ENCODE results near the gene TYW1B.
"Not testable (repeated sequence)": the region's sequence is repeated elsewhere in the genome, so short reads cannot be mapped to it uniquely, and the experiment has no call there.

TYW1B gene

DNA sequence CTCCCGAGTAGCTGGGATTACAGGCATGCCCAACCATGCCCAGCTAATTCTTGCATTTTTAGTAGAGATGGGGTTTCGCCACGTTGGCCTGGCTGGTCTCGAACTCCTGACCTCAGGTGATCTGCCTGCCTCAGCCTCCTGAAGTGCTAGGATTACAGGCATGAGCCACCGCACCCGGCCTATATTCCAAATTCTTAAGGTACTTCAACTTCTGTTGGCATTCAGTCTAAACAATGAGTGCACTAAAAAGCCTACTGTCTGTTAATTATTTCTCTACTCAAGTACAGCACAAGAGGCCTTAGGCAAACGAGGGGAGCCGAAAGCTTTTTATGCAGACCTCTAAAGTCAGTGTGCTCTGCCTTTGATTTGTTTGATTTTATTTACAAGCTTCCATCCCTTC, 243.4 kb downstream of the TYW1B start:
- not testable (repeated sequence) for H3K4me1 ChIP-seq (ENCODE audit: control insufficient read depth, insufficient read depth, low read length); H3K36me3 ChIP-seq (ENCODE audit: control insufficient read depth, insufficient read depth, low read length); H3K9ac ChIP-seq (ENCODE audit: low read length); H3K27ac ChIP-seq (ENCODE audit: low read depth, low read length); H3K9me3 ChIP-seq (ENCODE audit: control insufficient read depth, insufficient read depth, low read depth, low read length); H3K27me3 ChIP-seq (ENCODE audit: control insufficient read depth, insufficient read depth, low read length); H3K4me3 ChIP-seq (ENCODE audit: low read depth, low read length)

DNA sequence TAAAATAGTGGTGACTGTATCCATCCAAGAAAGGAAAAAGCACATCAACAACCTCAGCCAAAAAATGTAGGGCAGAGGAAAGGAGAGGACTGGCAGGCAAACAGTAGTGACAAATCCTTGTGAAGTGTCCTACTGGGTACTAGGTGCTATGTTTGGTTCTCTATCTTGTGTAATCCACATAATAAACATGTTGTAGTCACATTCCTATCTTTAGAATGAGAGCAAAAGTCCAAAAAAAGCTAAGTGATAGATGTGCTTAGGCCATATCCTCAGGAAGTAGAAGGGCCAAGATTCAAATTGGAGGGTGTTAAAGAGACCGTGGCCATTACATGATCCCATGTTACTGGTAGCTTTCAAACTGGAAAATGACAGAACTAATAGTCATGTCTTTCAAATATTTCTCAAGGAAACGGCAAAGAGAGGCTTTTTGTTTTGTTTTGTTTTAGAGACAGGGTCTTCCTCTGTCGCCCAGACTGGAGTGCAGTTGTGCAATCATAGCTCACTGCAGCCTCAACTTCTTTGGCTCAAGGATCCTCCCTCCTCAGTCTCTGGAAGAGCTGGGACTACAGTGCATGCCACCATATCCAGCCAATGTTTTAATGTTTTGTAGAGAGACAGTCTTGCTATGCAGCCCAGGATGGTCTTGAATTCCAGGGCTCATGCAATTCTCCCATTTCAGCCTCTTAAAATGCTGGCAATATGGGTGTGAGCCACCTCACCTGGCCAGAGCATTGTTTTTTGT, 244.2 kb downstream of the TYW1B start:
- not testable (repeated sequence) for H3K27me3 ChIP-seq (ENCODE audit: control insufficient read depth, insufficient read depth, low read length); H3K9ac ChIP-seq (ENCODE audit: low read length); H3K36me3 ChIP-seq (ENCODE audit: control insufficient read depth, insufficient read depth, low read length); H3K4me3 ChIP-seq (ENCODE audit: low read depth, low read length); H3K4me1 ChIP-seq (ENCODE audit: control insufficient read depth, insufficient read depth, low read length); H3K27ac ChIP-seq (ENCODE audit: low read depth, low read length); H3K9me3 ChIP-seq (ENCODE audit: control insufficient read depth, insufficient read depth, low read depth, low read length)

DNA sequence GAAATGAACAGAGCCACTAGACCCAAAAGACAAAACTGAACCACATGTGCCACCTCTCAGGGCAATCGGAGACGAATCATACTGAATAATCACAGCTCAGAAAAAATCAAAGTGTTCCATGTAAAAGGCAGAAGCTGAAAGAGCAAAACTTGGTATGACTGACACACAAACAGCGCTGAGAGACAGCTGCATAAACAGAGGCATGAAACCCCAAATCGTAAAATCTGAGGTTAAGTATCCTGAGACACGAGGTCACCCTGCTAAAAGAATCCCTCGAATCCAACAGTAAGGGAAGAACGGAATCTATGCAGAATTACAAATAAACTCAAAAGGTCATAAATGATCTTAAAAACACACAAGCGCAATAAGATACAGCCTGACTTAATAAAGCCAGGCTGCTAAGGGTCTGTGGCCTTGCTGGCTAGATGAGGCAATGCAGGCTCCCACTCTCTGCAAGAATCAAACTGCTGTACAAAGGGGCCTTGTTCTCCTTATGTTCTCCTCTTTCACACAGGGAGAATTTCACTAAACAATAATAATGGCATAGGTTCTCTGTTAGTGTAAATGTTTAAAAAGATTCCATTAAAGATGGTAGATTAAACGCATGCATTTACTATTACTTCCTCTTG, 247.7 kb downstream of the TYW1B start:
- not testable (repeated sequence) for H3K4me1 ChIP-seq (ENCODE audit: control insufficient read depth, insufficient read depth, low read length); H3K9ac ChIP-seq (ENCODE audit: low read length); H3K9me3 ChIP-seq (ENCODE audit: control insufficient read depth, insufficient read depth, low read depth, low read length); H3K36me3 ChIP-seq (ENCODE audit: control insufficient read depth, insufficient read depth, low read length); H3K4me3 ChIP-seq (ENCODE audit: low read depth, low read length); H3K27ac ChIP-seq (ENCODE audit: low read depth, low read length); H3K27me3 ChIP-seq (ENCODE audit: control insufficient read depth, insufficient read depth, low read length)

DNA sequence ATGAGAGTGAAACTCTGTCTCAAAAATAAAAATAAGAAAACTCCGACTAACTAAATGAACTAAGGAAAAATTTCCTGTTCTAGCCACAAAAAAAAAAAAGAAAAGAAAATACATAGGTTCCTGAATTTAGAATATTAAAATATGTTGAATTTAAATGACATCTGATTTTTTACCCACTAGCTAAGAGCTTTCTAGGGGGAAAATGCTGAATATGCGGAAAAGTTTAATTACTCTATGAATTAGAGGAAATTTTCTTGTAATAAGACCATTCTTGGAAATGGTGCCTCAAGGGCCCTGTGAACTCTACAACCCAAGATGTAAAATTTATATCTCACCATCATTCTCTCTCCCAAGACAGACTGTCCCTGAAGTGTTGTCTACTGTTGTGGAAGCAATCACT, 250.9 kb downstream of the TYW1B start:
- Histone ChIP-seq H3K4me1 (ENCODE audit: control insufficient read depth, insufficient read depth, low read length) (no peaks in the 10 kb centered on the region), H3K4me3 (ENCODE audit: low read depth, low read length) (no peak overlapping the region), H3K36me3 (ENCODE audit: control insufficient read depth, insufficient read depth, low read length) (no peaks in the 10 kb centered on the region), H3K27ac (ENCODE audit: low read depth, low read length) (no peak overlapping the region), H3K9me3 (ENCODE audit: control insufficient read depth, insufficient read depth, low read depth, low read length) (no peaks in the 10 kb centered on the region), H3K9ac (ENCODE audit: low read length) (no peak overlapping the region), H3K27me3 (ENCODE audit: control insufficient read depth, insufficient read depth, low read length) (no peaks in the 10 kb centered on the region)

DNA sequence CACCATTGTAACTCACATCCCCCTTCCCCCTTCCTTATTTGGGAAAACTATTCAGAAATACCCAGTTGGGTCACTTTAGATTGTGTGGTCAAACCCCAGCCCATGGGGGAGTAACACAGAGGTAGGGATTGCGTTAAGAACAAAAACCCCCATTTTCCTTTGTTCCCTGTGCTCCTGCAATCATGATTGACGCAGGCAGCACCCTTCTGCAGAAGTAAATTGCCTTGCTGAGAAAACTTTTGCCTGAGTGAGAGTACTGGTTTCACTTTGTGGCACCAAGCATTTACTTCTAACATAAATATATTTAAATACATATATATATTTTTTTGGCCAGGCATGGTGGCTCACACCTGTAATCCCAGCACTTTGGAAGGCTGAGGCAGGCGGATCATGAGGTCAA, 266.0 kb downstream of the TYW1B start:
- H3K9ac ChIP-seq (ENCODE audit: low read length); H3K36me3 ChIP-seq (ENCODE audit: control insufficient read depth, insufficient read depth, low read length); H3K27me3 ChIP-seq (ENCODE audit: control insufficient read depth, insufficient read depth, low read length); H3K4me3 ChIP-seq (ENCODE audit: low read depth, low read length); H3K4me1 ChIP-seq (ENCODE audit: control insufficient read depth, insufficient read depth, low read length); H3K27ac ChIP-seq (ENCODE audit: low read depth, low read length): not testable (repeated sequence)
- H3K9me3 ChIP-seq (ENCODE audit: control insufficient read depth, insufficient read depth, low read depth, low read length), result peaks cover 15% of the 10 kb centered on the region

DNA sequence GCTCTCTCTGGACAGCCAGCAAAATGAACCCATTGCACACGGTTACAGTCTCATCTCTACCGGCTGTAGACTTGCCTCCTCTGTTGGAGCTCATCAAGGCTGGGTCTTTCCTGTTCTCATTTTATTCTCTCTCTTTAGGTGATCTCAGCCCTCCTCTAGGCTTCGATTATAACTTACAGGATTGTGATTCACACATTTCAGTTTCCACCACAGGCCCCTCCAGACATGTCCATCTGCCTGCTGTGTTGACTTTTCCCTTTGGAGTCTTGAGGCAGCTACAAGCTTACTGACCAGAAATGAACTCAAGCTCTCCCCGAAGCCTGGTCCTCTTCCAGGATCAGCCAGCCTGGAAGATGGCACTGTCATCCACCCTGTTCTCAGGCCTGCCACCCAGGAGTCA, 268.5 kb downstream of the TYW1B start:
- H3K9me3 ChIP-seq (ENCODE audit: control insufficient read depth, insufficient read depth, low read depth, low read length), result peaks cover 15% of the 10 kb centered on the region
- H3K9ac ChIP-seq (ENCODE audit: low read length); H3K4me1 ChIP-seq (ENCODE audit: control insufficient read depth, insufficient read depth, low read length); H3K36me3 ChIP-seq (ENCODE audit: control insufficient read depth, insufficient read depth, low read length); H3K27me3 ChIP-seq (ENCODE audit: control insufficient read depth, insufficient read depth, low read length); H3K4me3 ChIP-seq (ENCODE audit: low read depth, low read length); H3K27ac ChIP-seq (ENCODE audit: low read depth, low read length): not testable (repeated sequence)

DNA sequence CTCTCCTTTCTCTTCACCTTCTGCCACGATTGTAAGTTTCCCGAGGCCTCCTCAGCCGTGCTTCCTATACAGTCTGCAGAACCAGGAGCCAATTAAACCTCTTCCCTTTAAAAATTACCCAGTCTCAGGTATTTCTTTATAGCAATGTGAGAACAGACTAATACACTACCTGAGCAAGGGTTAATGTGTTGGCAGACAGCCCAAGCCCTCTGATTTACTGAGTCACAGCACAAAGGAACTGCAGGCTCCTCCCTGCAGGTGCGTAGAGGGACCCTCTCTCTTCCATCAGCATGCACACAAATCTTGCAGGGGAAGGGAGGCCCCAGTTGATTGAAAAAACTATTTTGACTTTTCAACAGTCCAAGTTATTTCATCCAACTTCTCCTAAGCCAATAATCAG, 271.3 kb downstream of the TYW1B start:
- H3K9me3 ChIP-seq (ENCODE audit: control insufficient read depth, insufficient read depth, low read depth, low read length), result not testable (repeated sequence)

DNA sequence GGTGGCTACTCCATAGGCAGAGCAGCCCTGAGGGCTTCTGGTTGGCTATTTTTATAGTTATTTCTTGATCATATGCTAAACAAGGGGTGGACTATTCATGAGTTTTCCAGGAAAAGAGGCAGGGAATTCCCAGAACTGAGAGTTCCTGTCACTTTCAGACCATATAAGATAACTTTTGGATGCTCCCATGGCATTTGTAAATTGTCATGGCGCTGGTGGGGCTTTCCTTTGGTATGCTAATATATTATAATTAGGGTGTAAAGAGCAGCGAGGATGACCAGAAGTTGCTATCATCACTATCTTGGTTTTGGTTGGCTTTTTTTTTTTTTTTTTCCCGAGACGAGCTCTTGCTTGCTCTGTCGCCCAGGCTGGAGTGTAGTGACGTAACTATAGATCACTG, 272.8 kb downstream of the TYW1B start:
- H3K27ac ChIP-seq (ENCODE audit: low read depth, low read length), result not testable (repeated sequence)

More for the DNA sequence above, 271.3 kb downstream of the TYW1B start:
- not testable (repeated sequence) for H3K4me3 ChIP-seq (ENCODE audit: low read depth, low read length); H3K27me3 ChIP-seq (ENCODE audit: control insufficient read depth, insufficient read depth, low read length); H3K36me3 ChIP-seq (ENCODE audit: control insufficient read depth, insufficient read depth, low read length); H3K4me1 ChIP-seq (ENCODE audit: control insufficient read depth, insufficient read depth, low read length); H3K9ac ChIP-seq (ENCODE audit: low read length); H3K27ac ChIP-seq (ENCODE audit: low read depth, low read length)

DNA sequence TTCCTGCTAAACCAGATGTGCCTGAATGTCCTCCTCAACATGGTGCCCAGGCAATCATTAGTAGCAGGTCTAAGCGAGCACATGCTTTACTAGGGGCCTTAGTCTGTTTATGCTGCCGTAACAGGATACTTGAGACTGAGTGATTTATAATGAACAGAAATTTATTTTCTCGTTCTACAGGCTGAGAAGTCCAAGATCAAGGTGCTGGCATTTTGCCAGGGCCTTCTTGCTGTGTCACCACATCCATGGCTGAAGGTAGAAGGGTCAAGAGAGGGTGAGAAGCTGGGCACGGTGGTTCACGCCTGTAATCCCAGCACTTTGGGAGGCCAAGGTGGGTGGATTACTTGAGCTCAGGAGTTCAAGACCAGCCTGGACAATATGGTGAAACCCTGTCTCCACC, 273.6 kb downstream of the TYW1B start:
- H3K4me1 ChIP-seq (ENCODE audit: control insufficient read depth, insufficient read depth, low read length); H3K9me3 ChIP-seq (ENCODE audit: control insufficient read depth, insufficient read depth, low read depth, low read length); H3K27ac ChIP-seq (ENCODE audit: low read depth, low read length); H3K9ac ChIP-seq (ENCODE audit: low read length); H3K27me3 ChIP-seq (ENCODE audit: control insufficient read depth, insufficient read depth, low read length); H3K36me3 ChIP-seq (ENCODE audit: control insufficient read depth, insufficient read depth, low read length); H3K4me3 ChIP-seq (ENCODE audit: low read depth, low read length): not testable (repeated sequence)

More for the DNA sequence above, 272.8 kb downstream of the TYW1B start:
- H3K9ac ChIP-seq (ENCODE audit: low read length); H3K9me3 ChIP-seq (ENCODE audit: control insufficient read depth, insufficient read depth, low read depth, low read length); H3K36me3 ChIP-seq (ENCODE audit: control insufficient read depth, insufficient read depth, low read length); H3K4me3 ChIP-seq (ENCODE audit: low read depth, low read length); H3K27me3 ChIP-seq (ENCODE audit: control insufficient read depth, insufficient read depth, low read length); H3K4me1 ChIP-seq (ENCODE audit: control insufficient read depth, insufficient read depth, low read length): not testable (repeated sequence)

DNA sequence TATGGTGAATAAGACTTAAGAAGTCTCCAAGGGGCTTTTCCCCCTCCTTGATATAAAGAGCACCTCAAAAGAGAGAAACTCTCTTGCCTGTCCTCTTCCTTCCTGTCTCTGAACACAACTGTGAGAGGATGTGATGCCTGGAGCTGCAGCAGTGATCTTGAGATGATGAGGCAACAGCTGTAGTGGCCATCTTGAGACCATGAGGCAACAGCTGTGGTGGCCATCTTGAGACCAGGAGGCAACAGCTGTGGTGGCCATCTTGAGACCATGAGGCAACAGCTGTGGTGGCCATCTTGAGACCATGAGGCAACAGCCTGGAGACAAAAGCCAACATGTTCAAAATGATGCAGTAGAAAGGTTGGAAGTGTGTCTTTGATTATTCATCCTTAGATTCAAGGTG, 277.5 kb downstream of the TYW1B start:
- H3K27ac ChIP-seq (ENCODE audit: low read depth, low read length); H3K9ac ChIP-seq (ENCODE audit: low read length); H3K36me3 ChIP-seq (ENCODE audit: control insufficient read depth, insufficient read depth, low read length); H3K27me3 ChIP-seq (ENCODE audit: control insufficient read depth, insufficient read depth, low read length); H3K9me3 ChIP-seq (ENCODE audit: control insufficient read depth, insufficient read depth, low read depth, low read length); H3K4me1 ChIP-seq (ENCODE audit: control insufficient read depth, insufficient read depth, low read length); H3K4me3 ChIP-seq (ENCODE audit: low read depth, low read length): not testable (repeated sequence)

DNA sequence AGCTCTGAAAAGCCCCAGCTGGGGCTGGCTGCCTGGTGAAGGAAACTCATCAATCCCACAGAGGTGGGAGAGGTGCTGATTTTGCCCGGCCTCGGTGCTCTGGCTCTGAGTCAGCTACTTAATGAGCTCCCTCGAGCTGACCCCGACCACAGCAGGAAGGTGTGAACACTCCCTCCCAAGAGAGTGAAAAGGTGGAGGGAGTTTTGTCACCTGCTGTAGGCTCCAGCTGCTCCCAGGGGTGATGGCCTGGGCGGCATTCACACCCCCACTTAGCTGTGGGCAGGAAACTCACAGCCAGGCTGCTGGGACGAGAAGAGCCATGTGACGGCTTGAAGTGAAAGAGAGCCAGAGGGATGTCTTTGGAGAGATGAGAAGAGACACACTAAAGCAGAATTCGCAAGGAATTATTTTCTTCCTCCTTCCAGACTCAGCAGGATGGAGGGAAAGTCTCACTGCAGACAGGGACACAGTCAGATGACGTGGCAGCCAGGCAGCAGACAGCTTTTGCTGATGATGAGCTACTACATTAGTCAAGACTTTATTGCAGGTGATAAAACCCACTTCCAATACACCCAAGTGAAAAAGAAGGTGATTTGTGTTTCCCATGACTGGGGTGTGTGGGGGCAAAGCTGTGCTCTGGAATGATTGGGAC, 281.3 kb downstream of the TYW1B start:
- not testable (repeated sequence) for H3K4me1 ChIP-seq (ENCODE audit: control insufficient read depth, insufficient read depth, low read length); H3K9ac ChIP-seq (ENCODE audit: low read length)

More for the DNA sequence above, 281.3 kb downstream of the TYW1B start:
- H3K4me3 ChIP-seq (ENCODE audit: low read depth, low read length); H3K9me3 ChIP-seq (ENCODE audit: control insufficient read depth, insufficient read depth, low read depth, low read length); H3K36me3 ChIP-seq (ENCODE audit: control insufficient read depth, insufficient read depth, low read length); H3K27ac ChIP-seq (ENCODE audit: low read depth, low read length); H3K27me3 ChIP-seq (ENCODE audit: control insufficient read depth, insufficient read depth, low read length): not testable (repeated sequence)

All from HUES6 (cell line).